ENCODE measurements around the gene DYNC2LI1.

The DYNC2LI1 gene

GRCh38 chr2:43818761-43819160 lies 44.9 kb downstream of the DYNC2LI1 start:
- no peak for DNase-seq (ENCODE audit: low read depth)

DNA sequence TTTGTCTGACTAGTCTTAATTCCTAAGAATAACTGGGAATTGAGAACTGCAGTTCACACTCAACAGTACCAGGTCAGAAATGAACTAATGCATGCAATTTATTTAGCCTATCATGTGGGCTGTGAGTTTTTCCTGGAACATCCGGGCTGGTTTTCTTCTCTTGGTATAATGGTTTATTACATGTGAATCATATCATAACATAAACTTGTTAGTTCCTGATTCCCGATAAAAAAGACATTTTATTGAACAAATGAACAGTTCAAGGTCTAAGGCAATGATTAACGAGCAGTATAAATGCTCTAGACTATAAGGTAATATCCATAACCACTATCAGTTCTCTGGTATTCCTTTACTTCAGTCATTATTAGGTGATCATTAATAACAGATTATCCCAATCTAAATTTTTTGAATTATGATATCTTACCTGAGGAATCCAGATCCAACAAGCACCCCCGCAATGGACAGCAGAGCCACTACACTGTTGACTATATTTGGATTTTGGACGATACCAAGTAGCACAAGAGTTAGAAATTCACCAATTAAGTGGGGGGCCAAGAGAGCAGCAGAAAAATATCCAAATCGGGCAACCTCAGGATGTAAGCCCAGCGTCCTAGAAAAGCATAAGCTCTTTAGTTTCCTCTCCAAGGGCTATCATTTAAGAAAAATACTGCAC lies 45.8 kb downstream of the DYNC2LI1 start:
- no peak for DNase-seq (ENCODE audit: low read depth)

- no peak for DNase-seq (ENCODE audit: low read depth)
Observed at GRCh38 chr2:43822839-43823238, 49.0 kb downstream of the DYNC2LI1 start.

DNA sequence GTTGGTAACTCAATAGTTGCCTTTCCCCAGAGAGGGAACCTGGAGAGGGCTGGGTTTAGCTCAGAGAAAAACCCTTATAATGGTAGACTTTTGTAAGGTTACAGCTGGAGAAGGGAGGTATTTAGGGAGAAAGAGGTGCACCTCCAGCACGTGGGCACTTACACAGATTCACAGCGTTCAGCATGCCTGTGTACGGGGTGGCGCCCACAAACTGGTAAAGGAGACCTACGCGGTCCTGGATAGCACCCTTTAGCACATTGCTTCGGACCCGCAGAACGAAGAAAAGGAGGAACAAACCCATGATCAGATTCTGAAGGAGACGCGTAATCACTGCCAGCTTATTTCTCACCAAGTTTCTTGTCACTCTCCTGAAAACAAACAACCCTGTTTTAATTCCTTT lies 49.9 kb downstream of the DYNC2LI1 start:
- no peak for DNase-seq (ENCODE audit: low read depth)

DNA sequence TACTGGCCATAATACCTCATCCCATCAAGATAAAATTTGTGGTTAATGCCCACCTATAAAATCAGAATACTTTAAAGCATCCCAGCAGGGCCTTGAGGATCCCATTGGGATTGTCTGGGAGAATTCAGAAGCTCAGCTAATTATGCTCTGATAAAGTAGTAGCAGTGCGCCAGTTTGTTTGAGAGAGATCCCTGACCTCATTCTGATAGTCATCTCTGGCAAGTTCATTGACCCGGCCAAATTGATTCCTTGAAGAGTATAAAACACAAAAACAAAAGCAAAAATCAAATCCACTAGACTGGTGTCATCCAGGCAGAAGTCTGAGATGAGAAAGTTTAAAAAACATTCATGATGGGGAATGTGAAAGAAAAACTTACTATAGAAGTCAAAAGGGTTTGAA lies 50.7 kb downstream of the DYNC2LI1 start:
- DNase-seq (ENCODE audit: low read depth), result no peak

GRCh38 chr2:43824951-43825493 lies 51.2 kb downstream of the DYNC2LI1 start:
- DNase-seq (ENCODE audit: low read depth), result no peak

- no peak for DNase-seq (ENCODE audit: low read depth)
Observed at GRCh38 chr2:43825841-43826240, 52.0 kb downstream of the DYNC2LI1 start.

GRCh38 chr2:43826305-43827250 lies 52.7 kb downstream of the DYNC2LI1 start:
- DNase-seq (ENCODE audit: low read depth), result no peak

GRCh38 chr2:43831543-43832294 lies 57.9 kb downstream of the DYNC2LI1 start:
- no peak for DNase-seq (ENCODE audit: low read depth)

DNA sequence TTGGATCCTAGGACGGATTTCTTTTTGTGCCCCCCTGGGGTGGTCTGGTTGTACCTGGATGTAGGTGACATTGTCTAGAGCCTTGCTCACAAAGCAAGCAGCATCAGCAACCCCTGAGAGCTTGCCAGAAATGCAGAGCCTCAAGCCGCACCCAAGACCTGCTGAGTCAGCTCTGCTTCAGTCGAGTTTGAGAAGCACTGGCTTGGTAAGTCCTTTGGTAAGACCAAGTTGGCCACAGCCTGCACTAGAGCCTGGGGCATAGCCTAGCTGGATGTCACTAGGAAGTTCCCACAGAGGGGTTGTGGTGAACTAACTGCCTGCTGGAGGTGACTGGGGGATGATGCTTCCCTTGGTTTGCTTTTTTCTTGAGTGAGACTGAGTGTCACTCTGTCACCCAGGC lies 58.6 kb downstream of the DYNC2LI1 start:
- DNase-seq (ENCODE audit: low read depth), result no peak

DNA sequence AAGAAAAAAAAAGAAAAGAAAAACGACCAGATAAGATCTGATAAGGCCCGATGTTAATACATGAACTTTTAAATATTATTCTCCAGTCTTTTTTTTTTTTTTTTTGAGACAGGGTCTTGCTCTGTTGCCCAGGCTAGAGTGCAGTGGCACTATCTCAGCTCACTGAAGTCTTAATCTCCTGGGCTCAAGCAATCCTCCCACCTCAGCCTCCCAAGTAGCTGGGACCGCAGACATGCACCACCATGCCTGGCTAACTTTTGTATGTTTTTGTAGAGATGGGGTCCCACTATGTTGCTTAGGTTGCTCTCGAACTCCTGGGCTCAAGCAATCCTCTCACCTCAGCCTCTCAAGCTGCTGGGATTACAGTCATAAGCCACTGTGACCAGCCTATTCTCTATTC lies 63.2 kb downstream of the DYNC2LI1 start:
- DNase-seq (ENCODE audit: low read depth), result no peak

GRCh38 chr2:43837831-43838559 lies 64.2 kb downstream of the DYNC2LI1 start:
- DNase-seq (ENCODE audit: low read depth), result no peak

- DNase-seq (ENCODE audit: low read depth), result no peak
Observed at GRCh38 chr2:43838560-43839267, 64.9 kb downstream of the DYNC2LI1 start, which contains the start of the genes ABCG5 and ABCG8. ABCG5 (minus strand) TSS chr2:43838839; CDS start chr2:43838679, 160 bp downstream. ABCG8 (plus strand) TSS chr2:43838971; CDS start chr2:43839054, 83 bp downstream.

DNA sequence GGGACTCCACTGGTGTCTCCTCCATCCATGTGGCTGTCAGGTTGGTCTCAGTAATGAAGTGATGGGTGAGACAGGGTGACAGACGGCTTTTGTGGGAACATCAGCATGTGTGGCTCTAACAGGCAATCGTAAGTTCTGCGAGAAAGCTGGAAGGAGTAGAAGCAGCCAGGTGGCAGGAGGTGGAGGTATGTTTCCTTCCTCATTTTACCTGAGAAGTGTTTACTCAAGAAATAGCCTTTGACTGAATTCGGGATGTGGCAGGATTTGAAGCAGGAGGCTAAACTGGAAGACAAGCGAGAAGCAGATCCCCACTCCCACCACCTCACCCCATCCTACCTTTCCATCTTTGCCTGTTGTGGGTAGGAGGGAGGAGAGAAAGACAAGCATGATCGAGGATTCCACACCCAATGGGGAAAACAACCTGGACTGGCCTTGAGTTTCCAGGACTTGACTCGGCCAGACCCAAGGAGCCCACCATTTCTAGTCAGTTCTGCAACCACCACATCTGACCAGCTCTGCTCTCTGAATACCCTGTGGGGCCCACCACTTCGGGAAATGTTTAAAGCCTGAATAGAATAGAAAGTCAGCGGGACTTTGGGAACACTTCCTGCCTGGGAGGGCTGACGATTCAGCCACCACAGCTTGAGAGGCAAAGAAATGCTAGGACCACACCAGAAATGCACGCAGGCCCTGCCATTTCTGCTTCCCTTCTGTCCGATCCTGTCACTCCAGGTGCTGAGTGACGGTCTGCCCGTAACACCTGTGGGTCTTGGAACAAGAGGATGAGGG lies 66.1 kb downstream of the DYNC2LI1 start:
- DNase-seq (ENCODE audit: low read depth), result no peak

- DNase-seq (ENCODE audit: low read depth), result no peak
Observed at GRCh38 chr2:43840965-43841364, 67.1 kb downstream of the DYNC2LI1 start.

GRCh38 chr2:43841949-43842865 lies 68.4 kb downstream of the DYNC2LI1 start:
- no peak for DNase-seq (ENCODE audit: low read depth)

DNA sequence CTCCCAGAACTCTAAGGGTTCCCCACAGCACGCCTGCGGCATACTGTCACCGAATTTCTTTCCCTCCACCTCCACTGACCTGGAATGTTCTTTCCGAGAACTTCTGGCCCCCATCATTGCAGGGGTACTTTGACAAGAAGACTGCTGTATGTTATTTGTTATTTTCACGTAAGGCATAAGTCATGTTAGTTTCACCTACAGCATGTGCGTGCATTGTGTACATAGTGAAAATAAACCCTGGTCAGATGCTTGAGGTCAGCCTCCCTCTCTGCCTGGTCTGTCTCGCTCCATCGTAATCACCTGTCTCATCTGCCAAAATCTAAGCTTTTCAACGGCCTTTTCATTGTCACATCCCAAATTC lies 69.0 kb downstream of the DYNC2LI1 start:
- no peak for DNase-seq (ENCODE audit: low read depth)

DNA sequence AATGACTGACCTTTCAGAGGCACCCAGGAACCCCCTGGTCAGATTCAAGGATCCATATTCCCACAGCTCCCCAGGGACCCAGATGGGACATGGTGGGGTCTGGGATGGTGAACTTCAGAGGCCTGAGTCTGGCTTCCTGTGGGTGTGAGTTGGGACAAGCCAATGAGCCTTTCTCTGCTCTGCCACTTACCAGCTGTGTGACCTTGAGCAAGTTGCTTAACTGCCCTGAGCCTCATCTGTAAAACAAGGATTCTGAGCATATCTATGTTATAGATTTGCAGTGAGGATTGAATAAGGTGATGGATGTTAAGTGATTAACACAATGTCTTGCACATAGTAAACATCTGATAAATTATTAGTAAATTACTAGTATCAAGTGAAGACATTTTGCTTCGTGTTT lies 71.3 kb downstream of the DYNC2LI1 start:
- no peak for DNase-seq (ENCODE audit: low read depth)

All from stimulated activated CD8-positive, alpha-beta memory T cell treated with anti-CD3 and anti-CD28 coated beads, Interleukin-4, amount 100 ng/mL, for 24 hours (primary cell).